Testis (tissue), 3 donors: ENCODE measurements around the gene LTB4R2. TPM values are rescaled to one million over a fixed set of nuclear protein-coding genes. Genes with fewer than 3 reads are reported as not detected.

Source experiments
- DNase-seq: peaks from one replicate; pipeline ENCODE4 v3.0.0-alpha.2; 2019
- H3K27ac ChIP-seq, 2 donors: fragments of 200-600 bp; sonication (generic); one replicate each; pipeline ENCODE4 v1.5.1; 2019
- H3K27me3 ChIP-seq: fragments of 200-600 bp; sonication (generic); one replicate; pipeline ENCODE4 v1.5.1; 2019
- H3K36me3 ChIP-seq: fragments of 200-600 bp; sonication (generic); one replicate; pipeline ENCODE4 v1.5.1; 2017; ENCODE audit warnings: low read depth; ENCODE audit errors: missing control alignments
- H3K4me1 ChIP-seq: fragments of 200-600 bp; sonication (generic); one replicate; pipeline ENCODE4 v1.5.1; 2019
- H3K4me3 ChIP-seq, 2 donors: fragments of 200-600 bp; sonication (generic); one replicate each; pipeline ENCODE4 v1.5.1; 2017 to 2019
- H3K9me3 ChIP-seq: fragments of 200-600 bp; sonication (generic); one replicate; pipeline ENCODE4 v1.5.1; 2017
- POLR2A ChIP-seq: fragments of 450-650 bp; IDR thresholded peaks from one replicate; pipeline ENCODE4 v1.6.1; 2017; ENCODE audit warnings: antibody characterized with exemption, mild to moderate bottlenecking, moderate library complexity
- WGBS, 2 donors: methylation state at CpG; one replicate each; pipeline ENCODE4 v1.1.5; 2018; 5-methylcytosine and 5-hydroxymethylcytosine counted together
- intact Hi-C: fragments of 100-400 bp; cut with DNase I; formaldehyde crosslinking; loops from one replicate; pipeline ENCODE4 v1.15.1; 2023; ENCODE audit warnings: low total_unique reads
- polyA plus RNA-seq: library from polyadenylated mRNA; stranded (reverse); fragments of 350-450 nt; fragmentation: Illumina TruSeq; extraction: RNeasy Lipid Tissue Mini Kit (QIAGEN cat#74804); gene quantifications from one replicate; pipeline ENCODE4 v1.2.3, GENCODE V29; 2014; ENCODE audit warnings: low read depth, low replicate concordance; ENCODE audit not compliant: insufficient read depth
- total RNA-seq, 2 donors: library from RNA; depleted of rRNA; stranded (reverse); fragments of >200 nt; gene quantifications; one replicate each; pipeline ENCODE4 v1.2.3, GENCODE V29; 2016
- TF ChIP-seq, protein P1 (sequence below), 3 experiments: fragments of 450-650 bp in 2 of 3; fragments of 200-600 bp in 1 of 3; sonication (generic) in 1 of 3; IDR thresholded peaks; one replicate each; pipeline ENCODE4 v1.5.1; 2016 to 2019; ENCODE audit warnings: antibody characterized with exemption in 3 of 3, mild to moderate bottlenecking in 2 of 3, moderate library complexity in 1 of 3

LTB4R2 gene
- total and polyA plus RNA-seq, 3 donors from 2014 or later: 4.2 to 28.1 (median 23.4) TPM

DNA sequence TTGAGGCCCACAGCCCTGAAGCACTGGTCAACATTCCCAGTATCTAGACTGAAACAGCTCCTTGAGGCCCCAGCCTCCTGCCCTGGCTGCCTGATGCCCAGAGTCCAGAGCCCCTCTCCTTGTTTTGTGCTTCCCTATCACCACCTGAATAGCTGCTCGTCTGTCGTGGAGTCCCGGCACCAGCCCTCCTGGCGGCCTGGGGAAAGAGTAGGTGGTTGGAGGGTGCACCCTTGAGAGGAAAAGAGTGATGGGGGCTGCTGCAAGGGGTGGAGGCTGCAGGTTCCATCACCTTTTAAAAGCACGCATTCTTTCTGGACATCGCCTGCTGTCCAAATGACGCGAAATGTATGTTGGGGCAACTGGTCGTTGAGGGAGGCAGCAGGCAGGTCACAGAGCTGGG lies 41.7 kb upstream of the LTB4R2 start:
- Histone ChIP-seq H3K9me3 (no peaks in the 10 kb centered on the region), H3K4me1 (peaks cover 7% of the 10 kb centered on the region), H3K36me3 (no peaks in the 10 kb centered on the region), H3K4me3 (no peak overlapping the region), H3K27me3 (no peaks in the 10 kb centered on the region), H3K27ac (no peak overlapping the region)
- DNase-seq: no peak
- WGBS, 2 donors: 89 to 91% methylated on average over 9 of the region's 9 CpGs
- no peak for TF ChIP-seq POLR2A
- TF ChIP-seq, protein P1, sequence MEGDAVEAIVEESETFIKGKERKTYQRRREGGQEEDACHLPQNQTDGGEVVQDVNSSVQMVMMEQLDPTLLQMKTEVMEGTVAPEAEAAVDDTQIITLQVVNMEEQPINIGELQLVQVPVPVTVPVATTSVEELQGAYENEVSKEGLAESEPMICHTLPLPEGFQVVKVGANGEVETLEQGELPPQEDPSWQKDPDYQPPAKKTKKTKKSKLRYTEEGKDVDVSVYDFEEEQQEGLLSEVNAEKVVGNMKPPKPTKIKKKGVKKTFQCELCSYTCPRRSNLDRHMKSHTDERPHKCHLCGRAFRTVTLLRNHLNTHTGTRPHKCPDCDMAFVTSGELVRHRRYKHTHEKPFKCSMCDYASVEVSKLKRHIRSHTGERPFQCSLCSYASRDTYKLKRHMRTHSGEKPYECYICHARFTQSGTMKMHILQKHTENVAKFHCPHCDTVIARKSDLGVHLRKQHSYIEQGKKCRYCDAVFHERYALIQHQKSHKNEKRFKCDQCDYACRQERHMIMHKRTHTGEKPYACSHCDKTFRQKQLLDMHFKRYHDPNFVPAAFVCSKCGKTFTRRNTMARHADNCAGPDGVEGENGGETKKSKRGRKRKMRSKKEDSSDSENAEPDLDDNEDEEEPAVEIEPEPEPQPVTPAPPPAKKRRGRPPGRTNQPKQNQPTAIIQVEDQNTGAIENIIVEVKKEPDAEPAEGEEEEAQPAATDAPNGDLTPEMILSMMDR (IDR thresholded peaks at IDR 0.05): no peak
- intact Hi-C loops: no loop called here

DNA sequence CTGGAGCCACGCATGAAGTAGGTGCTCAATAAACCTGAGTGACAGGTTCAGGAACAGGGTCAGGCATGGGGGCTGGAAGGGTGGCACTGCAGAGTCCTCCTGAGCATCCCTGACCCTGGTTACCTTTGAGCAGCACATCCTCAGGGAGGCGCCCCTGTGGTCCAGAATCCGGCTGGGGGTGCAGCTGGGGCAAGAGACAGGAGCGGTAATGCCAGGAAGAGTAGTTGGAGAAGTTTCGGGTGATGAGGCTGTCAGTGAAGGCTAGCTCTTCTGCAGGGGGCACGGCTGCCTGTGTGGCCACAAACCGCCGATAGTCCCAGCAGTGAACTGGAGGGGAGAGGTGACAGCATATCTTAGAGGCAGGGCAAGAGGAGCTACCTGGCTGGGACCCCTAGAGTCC lies 40.6 kb upstream of the LTB4R2 start:
- intact Hi-C loops: no loop called here
- 90 to 99% methylated on average over 5 to 8 of the region's 8 CpGs for WGBS, 2 donors

GRCh38 chr14:24269910-24270536 lies 39.9 kb upstream of the LTB4R2 start:
- Histone ChIP-seq H3K27ac (no peak overlapping the region), H3K36me3 (no peaks in the 10 kb centered on the region), H3K4me1 (peaks cover 7% of the 10 kb centered on the region), H3K27me3 (no peaks in the 10 kb centered on the region), H3K4me3 (no peak overlapping the region), H3K9me3 (no peaks in the 10 kb centered on the region)
- intact Hi-C loops: no loop called here
- no peak for DNase-seq
- no peak for TF ChIP-seq POLR2A
- TF ChIP-seq, protein P1 (IDR thresholded peaks at IDR 0.05): no peak
- WGBS, 2 donors: 91 to 93% methylated on average over 7 to 14 of the region's 14 CpGs

More for the DNA sequence above, 40.6 kb upstream of the LTB4R2 start:
- TF ChIP-seq POLR2A: no peak
- TF ChIP-seq, protein P1 (IDR thresholded peaks at IDR 0.05): no peak
- Histone ChIP-seq H3K4me1 (peaks cover 7% of the 10 kb centered on the region), H3K4me3 (no peak overlapping the region), H3K36me3 (no peaks in the 10 kb centered on the region), H3K27me3 (no peaks in the 10 kb centered on the region), H3K9me3 (no peaks in the 10 kb centered on the region), H3K27ac (no peak overlapping the region)
- DNase-seq: no peak

GRCh38 chr14:24270537-24271133 lies 39.3 kb upstream of the LTB4R2 start:
- Histone ChIP-seq H3K9me3 (no peaks in the 10 kb centered on the region), H3K36me3 (no peaks in the 10 kb centered on the region), H3K27me3 (no peaks in the 10 kb centered on the region), H3K4me3 (peak overlapping the region; percentile 83 to 89), H3K27ac (peak overlapping the region; percentile 91 to 95), H3K4me1 (peaks cover 7% of the 10 kb centered on the region)
- intact Hi-C loops: no loop called here
- TF ChIP-seq, protein P1 (IDR thresholded peaks at IDR 0.05): no peak
- TF ChIP-seq POLR2A: no peak
- no peak for DNase-seq
- 15 to 23% methylated on average over 5 to 13 of the region's 13 CpGs for WGBS, 2 donors
